GM10847 (cell line): ENCODE data around the gene JPT2.

ENCODE experiments used
- POLR2A ChIP-seq: IDR thresholded peaks from 2 replicates; pipeline ENCODE4 v1.6.1; 2011; ENCODE audit not compliant: insufficient read length; ENCODE audit errors: extremely low read depth

JPT2 gene

DNA sequence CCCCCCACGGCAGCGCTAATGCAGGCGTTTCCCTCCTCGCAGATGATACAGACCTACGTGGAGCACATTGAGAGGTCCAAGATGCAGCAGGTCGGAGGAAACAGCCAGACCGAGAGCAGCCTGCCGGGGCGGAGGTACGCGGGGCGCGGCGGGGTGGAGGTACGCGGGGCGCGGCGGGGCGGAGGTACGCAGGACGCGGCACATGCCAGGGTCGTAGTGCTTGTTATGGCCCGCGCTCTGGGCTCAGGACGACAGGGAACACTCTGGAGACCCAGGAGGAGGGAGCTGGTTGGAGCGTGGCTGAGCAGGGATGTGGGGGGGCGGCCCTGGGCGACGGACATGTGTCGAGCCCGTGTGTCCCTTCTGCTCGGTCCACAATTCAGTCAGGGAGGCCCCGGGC is 51.4 kb downstream of the JPT2 start:
- TF ChIP-seq POLR2A = no peak

DNA sequence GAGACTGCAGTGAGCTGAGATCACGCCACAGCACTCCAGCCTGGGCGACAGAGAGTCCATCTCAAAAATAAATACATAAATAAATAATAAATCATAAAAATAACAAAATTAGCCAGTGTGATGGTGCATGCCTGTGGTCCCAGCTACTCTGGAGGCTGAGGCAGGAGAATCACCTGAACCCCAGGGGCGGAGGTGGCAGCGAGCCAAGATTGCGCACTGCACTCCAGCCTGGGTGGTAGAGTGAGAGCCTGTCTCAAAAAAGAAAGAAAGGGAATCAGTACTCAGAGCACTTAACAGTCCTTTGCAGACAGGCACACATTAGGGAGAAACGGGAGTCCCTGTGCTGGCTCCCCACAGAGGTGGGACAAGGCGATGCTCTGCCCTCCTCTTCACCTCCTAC is 53.0 kb downstream of the JPT2 start:
- TF ChIP-seq POLR2A = no peak

DNA sequence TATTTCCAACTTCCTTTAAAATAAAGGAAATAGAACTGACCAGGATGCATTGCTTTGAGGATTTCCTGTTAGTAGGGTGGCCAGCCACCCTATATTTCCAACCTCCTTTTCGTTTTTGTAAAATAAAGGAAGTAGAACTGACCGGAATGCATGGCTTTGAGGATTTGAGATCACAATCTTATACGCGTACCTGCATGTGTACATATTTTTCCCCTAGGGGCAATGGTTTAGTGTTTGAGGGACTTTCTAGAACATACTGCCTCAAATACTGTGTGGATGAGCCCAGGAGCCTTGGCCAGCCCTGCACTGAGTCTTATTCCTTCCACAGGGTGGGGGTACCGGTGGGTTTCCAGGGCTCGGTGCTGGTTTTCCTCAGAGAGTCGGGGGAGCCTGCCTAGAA is 53.5 kb downstream of the JPT2 start:
- no peak for TF ChIP-seq POLR2A

DNA sequence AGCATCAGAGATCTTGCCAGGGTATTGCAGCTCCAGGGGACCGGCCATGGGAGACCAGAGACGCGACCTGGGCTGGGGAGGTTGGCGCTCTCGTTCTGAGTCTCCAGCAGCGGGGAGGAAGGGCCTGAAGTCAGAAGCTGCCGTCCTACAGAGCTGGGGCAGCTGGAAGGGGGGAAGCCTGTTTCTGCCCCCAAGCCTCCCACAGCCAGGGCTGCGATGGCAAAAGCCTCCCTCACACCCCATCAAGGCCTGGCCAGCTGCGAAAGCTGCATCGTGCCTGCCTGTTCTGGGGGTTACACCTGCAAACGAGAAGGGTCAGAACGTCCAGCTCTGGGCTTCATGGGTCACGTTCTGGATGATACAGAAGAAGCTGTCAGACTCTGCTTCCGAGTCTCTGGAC is 54.0 kb downstream of the JPT2 start:
- no peak for TF ChIP-seq POLR2A

DNA sequence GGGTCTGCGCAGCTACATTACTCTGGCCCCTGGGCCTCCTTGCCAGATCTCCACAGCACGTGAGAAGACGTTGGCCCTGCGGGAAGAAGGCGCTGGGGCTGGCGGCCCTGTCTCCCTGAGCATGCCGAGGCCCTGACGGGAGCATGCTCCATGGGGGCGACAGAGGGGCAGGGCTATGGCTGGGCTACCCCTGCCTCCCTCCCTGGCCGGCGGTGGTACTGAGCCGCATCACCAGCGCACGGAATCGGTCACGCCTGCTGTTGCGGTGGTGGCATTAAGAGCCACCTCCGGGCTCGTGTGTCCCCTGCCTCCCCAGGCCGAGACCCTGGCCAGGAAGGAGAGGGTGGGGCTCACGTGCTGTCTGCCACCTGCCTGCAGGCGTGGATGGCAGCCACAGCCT is 56.0 kb downstream of the JPT2 start:
- no peak for TF ChIP-seq POLR2A

DNA sequence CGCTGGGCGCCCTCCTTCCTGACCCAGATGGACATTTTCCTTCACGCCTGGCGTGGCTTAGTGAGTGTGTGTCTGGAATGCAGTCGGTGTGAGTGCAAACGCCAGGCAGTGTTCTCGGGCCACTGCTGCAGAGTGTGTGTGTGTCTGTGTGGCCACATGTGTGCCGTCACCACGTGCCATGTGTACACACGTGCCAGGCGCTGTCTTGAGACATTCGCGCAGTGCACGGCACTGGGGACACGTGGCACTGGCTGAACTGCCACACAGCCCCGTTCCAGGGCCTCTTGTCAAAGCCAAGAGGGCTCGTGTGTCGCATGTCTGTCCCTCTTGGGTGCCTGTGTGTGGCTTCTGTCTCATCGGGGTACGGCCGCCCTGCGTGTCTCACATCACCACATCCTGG is 56.7 kb downstream of the JPT2 start:
- TF ChIP-seq POLR2A = no peak

DNA sequence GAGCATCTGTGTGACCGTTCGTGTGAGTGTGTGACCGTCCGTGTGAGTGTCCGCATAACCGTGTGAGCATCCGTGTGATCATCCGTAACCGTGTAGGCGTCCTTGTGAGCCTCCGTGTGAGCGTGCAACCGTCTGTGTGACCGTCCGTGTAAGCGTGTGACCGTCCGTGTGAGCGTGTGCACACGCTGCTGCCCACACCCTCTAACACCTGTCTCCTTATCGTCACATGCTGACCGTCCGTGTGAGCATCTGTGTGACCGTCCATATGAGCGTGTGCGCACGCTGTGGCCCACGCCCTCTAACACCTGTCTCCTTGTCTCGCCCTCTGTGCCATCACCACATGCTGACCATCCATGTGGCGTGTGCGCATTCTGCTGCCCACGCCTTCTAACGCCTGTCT is 62.2 kb downstream of the JPT2 start:
- no peak for TF ChIP-seq POLR2A

DNA sequence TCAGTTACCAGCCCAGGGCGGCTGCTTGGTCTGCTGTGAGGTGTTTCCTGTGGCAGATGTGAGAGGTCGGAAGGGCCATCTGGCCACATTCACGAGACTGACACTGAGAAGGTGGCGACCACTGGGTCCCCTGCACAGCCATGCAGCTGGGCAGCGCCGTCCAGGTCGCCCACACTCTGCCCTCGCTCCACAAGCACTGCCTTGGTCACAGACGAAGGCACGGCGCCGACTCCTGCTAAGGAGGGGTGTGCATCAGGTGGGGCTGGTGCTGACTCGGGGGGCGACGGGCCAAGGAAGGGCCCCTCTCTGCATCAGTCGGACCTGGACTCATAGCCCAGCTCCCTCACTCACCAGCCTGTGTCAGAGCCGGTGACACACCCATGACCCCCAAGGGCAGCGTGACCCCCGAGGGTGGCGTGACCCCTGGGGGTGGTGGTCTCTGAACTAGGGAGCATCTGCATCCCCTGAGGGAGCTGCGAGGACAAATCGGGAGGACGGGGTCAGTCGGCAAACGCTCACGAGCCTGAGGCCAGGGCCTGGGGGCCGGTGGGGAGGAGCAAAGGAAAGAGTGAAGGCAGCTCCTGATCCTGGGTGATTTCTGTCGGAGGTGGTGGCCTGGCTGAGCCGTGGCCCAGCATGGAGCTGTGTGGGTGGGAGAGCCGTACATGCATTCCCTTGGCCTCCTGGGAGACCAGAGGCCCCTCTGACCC is 62.9 kb downstream of the JPT2 start:
- TF ChIP-seq POLR2A = no peak

DNA sequence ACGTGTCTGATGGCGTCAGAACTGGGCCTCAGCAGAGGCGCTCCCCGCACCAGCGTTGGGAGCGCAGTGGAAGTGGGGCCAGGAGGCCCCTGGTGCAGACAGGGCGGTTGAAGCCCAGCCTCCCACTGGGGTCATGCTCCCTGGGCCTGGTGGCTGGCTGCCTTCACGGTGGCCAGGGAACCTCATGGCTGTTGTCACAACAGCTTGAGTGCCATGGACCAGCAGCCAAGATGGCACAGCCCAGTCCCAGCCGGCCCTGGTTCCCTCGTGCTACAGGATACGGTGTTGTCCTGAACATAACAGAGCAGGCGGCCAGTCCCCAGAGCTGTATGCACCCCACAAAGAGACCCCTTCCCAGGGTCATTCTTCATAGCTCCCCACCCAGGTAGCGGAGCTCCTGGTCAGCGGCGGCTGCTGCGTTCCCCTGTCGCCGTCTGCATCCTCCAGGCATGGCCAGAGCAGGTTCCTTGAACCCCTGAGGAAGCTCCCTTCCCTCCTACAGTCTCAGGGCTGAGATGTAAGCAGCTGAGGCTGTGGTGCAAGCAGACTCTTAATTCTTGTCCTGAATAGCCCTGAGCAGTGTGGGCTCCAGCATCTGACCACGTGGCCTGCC is 63.6 kb downstream of the JPT2 start:
- TF ChIP-seq POLR2A = no peak

DNA sequence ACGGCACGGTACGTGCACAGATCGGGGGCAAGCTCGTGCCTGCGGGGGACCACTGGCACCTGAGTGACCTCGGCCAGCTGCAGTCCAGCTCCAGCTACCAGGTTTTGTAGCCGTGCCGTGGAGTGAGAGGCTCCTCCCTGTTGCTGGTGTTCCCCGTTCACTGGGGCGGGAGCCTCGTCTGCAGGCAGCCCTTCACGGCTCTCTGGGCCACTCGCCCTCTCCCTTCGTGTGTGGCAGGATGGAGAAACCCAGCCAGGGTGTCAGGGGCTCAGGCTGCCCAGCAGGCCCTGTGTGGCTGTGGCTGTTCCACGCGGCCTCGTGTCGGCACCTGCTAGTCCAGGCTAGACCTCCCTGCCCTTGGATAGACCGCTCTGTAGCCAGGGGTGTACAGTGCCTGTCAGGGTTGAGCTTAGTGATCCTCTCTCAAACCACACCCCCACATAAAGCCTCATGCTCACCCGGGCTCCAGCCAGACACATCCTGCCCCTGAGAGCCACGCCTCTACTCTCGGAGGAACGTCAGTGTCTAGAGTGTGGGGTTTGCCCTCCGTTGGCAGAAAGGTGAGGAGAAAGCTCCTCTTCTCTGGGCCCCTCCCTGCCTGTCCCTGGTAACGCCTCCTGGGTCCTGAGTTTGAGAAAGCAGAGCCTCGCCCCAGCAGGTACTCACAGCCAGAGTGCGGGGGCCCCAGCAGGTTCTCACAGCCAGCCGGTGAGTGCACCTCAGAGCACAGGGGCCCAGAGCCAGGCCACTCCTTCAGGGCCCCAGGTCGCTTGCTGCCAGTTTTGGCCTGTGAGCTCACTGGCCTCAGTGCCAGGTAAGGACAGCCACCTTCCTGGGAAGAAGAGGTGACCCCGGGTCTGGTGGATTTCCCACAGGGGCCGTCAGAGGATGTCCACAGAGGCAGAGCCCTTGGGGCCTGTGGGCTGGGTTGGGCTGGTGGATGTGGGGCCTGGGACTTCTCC is 65.6 kb downstream of the JPT2 start:
- no peak for TF ChIP-seq POLR2A

DNA sequence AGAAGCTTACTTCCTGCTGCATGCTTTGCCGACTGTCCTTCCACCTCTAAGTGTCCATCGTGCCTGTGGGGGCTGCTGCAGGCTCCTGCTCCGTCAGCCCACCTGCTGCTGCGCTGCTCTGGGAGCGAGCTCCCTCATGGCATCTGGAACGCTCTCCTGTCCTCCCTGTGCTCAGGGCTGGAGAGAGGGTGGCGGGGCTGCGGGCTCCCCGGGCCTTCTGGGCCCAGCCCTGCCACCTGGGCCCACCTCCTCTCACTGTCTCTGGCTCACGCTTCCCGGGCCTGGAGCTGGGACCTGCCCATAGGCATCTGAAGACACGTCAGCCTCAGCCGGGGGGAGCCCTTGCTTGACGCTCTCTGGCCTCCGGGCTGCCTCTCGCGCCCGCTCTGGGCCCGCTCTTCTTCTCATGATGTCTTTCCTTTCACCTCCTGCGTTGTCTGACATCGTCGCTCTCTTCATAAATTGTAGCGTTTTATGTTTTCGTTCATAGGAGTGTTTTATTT is 66.3 kb downstream of the JPT2 start:
- TF ChIP-seq POLR2A = no peak

DNA sequence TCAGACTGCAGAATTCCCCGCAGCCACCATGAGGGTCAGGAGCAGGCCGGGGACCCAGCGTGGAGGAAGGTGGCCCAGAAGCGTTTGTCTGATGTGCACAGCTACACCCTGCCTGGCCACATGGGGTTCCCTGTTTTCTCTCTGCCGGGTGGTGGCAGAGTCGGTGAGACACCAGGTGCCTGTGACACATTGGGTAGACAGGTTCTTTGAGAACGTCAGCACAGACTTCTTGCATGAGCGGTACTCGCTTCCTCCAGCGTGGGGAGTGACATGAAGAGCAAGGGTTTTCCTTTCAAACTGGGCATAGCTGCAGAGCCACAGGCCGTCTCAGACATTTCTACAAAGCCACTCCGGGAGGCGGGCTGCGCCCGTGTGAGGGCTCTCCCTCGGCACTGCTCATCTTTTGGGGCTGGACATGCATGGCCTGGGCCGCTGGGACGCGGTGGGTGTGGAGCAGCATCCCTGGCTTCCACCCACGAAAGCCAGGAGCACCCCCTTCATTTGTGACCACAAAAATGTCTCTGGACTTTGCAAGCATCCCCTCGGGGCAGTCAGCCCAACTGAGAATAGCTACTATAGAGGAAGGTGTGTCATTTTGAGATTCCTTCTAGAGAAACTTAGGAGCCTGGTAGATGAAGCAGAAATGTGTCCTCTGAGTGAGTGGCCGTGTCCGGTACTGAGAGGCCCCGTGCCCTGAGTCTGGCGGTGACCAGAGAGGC is 67.3 kb downstream of the JPT2 start:
- no peak for TF ChIP-seq POLR2A

DNA sequence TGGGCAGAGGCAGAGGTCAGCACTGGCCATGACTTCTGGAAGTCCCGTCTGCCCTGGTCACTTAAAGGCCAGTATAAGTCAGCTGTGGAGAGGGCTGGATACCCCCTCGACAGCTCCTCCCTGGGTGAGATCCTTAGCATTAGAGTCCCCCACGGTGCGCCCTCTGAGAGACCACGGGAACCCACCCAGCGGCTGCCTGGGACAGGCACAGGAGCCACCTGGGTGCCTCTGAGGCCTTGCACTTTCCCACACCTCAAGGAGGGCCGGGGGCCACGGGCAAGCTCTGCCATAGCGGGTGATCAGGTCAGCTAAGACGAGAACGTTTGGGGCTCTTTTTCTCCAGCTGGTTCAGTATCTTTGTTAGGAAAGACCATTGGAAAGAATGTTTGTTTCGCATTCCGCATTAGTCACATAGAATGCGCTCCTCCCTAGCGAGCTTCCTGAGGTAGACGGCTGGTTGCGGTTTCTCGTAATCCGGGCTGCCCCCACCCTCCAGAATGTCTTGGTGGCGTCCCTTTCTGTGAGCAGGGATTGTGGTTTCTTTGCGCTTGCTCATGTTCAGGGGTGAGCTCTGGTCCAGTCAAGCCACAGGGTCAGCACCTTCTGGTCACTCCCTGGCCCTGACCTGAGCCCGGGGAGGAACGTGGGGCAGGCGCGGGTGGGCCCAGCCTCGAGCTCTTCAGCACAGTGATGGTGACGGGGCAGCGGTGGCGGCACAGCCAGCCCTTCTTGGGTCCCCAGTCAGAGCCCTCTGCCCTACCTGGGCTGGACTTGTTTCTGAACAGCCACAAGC is 68.0 kb downstream of the JPT2 start:
- no peak for TF ChIP-seq POLR2A

DNA sequence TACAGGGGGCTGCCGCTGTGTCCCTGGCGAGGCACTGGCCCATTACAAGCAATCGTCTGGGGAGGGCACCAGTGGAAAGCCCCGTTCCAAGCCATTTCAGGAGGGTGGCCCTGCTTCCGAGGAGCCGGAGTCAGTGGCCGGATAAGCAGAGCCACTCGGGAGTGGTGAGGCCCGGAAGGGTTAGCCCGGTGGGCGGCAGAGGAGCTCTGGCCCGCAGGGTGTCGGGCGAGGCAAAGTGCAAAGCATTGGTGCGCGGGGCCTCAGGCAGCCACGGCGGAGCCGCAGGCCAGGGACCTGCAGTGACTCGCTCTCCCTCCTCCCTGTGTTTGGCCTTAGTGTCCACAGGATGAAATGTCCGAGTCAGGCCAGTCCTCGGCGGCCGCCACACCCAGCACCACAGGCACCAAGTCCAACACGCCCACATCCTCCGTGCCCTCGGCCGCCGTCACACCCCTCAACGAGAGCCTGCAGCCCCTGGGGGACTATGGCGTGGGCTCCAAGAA is 68.7 kb downstream of the JPT2 start:
- TF ChIP-seq POLR2A = no peak
